ENCODE data around the gene TNPO2.

Gene TNPO2

DNA sequence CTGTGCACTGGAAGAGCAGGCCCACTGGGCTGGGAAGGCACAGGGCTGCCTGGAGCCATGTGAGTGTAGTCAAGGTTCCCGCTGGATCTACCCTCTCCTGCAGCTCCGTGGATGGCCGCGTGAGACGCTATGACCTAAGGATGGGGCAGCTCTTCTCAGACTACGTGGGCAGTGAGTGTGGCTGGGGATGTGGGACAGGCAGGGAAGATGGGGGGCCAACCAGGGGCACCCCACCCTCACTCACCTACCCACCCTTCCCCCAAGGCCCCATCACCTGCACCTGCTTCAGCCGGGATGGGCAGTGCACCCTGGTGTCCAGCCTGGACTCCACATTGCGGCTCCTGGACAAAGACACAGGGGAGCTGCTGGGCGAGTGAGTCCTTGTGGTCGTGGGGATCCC is 51.0 kb downstream of the TNPO2 start:
- DNase-seq = no peak

GRCh38 chr19:12670159-12670928 is 53.4 kb downstream of the TNPO2 start:
- DNase-seq = no peak

- DNase-seq = peak; percentile 82
These were observed 54.2 kb downstream of the TNPO2 start for GRCh38 chr19:12669270-12670158.

DNA sequence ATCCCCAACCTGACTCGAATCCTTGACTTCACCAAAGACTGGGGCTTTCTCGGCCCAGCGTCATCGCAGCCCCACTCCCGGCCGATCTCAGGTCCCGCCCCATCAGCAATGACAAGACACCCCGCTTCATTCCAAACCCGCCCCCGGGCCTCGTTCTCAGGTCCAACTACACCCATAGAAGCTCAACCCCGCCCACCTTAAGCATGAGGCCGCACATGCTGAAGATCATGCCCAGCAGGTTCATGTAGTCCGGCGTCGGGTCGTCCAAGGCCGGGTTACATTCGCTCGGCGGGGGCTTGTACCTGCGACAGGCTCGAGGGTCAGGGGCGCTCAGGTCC is 54.8 kb downstream of the TNPO2 start:
- no peak for DNase-seq

DNA sequence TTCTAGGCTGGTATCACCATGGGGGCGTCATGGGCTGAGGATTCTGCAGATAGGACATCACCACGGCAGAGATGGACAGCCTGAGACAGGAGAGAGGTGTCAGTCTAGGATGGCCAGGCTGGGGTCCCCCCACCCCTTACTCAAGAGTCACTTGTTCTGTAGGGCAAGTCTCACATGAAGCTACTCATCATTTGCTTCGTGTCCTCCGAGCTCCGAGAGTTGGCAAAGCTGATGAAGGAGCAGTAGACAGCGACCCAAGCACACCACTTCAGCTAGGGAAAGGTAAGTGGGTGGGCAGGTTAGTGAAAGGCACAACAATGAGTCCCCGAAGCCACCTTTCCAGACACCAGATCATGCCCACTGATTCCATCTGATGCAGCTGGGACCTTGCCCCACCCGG is 55.4 kb downstream of the TNPO2 start:
- DNase-seq = no peak

GRCh38 chr19:12667731-12668302 is 55.9 kb downstream of the TNPO2 start:
- no peak for DNase-seq

- peak; percentile 63 for DNase-seq
These were observed 57.3 kb downstream of the TNPO2 start, which contains the start of the genes MAN2B1 and WDR83 for GRCh38 chr19:12666265-12667048. Gene MAN2B1 (minus strand): TSS chr19:12666742. CDS start chr19:12666701, 41 bp downstream. Gene WDR83 (plus strand): TSS chr19:12666807. CDS start chr19:12669791, 2,984 bp downstream.

DNA sequence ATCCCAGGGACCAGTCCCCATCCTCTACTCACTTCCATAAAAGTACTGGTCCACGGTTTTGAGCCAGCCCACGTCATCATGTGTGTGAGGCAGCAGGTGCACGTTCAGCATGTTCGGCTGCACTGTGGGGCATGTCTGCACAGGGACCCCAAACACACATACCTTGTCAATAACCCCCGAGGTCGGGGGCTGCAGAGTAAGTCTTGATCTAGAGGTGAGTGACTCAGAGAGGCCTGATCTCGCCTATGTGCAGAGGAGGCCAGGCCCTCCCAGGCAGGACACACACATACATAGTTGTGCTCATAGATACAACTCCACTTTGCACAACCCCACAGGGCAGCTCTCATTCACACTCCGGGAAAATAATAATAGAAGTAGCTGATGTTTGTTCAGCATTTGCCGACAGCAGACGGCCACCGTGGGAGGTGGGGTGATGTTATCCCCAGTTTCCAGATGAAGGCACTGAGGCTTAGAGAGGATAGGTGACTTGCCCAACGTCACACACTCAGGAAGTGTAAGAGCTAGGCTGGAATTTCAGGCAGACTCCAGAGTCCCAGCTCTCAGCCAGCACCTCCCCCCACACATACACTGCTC is 58.0 kb downstream of the TNPO2 start:
- DNase-seq = no peak

DNA sequence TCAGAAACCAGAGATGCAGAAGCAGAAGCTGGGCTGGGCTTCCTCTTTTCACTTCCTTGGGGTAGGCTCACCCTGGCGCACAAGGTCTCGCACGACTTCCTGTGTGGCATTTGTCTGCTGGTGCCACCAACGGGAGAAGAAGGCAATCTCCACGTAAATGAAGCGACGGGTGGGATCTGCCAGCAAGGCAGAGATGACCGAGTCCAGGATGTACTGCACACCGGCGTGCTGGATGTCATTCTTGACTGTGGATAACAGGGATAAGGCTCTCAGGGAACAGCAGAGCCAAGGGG is 58.5 kb downstream of the TNPO2 start:
- DNase-seq = no peak

DNA sequence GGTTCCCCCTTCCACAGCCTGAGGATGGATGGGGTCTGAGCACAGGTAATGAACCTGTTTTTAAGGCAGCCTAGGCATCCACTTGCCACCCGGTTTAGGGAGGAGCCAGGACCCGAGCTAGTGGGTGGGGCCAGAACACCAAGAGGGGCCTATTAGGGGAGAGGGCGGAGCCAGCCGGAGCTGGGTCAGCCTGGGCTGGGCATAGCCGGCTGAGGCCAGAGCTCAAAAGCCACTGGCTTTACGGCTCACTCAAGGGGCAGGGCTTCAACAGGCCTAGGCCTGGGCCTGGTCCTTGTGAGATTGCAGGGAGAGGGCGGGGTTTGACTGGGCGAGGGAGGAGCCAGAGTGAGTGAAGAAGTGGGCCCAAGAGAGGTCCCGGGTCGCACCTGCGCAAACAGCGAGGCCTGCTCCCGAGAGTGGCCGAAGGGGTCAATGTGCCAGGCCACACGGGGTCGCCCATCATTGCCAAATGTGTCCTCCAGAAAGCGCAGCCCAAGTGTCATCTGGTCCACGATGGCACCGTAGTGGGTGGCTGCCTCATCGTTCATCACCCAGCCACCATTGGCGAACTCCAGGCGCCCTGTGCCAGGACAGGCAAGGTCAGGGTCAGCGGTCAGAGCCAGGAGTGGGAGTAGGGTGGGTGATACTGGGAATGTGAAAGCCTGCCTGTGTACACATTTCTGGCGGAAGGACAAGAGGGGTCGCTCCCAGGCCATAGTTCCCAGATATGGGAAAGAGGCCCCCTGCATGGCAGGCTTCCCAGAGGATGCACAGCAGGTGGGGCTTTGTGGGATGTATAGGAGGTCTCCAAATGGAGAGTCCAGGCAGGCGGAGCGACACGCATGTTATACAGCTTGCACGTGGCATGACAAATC is 59.1 kb downstream of the TNPO2 start:
- no peak for DNase-seq

DNA sequence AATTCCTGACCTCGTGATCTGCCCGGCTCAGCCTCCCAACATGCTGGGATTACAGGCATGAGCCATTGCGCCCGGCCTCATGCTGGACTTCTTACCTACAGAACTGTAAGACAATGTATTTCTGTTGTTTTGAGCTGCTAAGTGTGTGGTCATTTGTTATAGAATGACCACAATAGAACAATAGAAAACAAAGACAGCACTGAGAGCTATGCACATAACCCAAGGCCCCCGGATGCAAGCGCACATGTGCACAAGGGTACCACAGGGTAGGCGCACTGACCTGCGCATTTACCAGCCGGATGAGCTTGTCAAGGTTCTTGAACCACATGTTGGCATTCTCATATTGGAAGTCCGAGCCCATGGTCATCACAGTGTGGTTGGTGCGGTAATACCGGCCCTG is 62.8 kb downstream of the TNPO2 start:
- no peak for DNase-seq

DNA sequence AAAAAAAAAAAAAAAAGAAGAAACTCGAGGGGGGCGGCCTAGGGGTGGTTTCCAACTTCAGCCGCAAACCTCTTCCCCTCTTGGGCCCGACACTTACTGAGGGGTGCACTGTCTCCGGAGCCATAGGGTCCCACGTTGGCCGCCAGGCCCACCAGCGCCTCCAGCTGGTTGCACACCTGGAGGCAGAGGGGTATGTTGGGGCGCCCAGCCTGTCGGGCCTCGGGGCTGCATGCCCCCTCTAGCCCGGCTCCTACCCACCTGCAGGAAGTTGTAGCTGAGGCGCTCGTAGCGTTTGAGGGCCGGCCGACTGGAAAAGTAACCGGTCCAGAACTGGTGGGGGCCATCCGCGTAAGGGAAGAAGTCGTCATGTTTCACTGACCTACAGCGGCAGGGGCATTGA is 65.8 kb downstream of the TNPO2 start:
- no peak for DNase-seq

DNA sequence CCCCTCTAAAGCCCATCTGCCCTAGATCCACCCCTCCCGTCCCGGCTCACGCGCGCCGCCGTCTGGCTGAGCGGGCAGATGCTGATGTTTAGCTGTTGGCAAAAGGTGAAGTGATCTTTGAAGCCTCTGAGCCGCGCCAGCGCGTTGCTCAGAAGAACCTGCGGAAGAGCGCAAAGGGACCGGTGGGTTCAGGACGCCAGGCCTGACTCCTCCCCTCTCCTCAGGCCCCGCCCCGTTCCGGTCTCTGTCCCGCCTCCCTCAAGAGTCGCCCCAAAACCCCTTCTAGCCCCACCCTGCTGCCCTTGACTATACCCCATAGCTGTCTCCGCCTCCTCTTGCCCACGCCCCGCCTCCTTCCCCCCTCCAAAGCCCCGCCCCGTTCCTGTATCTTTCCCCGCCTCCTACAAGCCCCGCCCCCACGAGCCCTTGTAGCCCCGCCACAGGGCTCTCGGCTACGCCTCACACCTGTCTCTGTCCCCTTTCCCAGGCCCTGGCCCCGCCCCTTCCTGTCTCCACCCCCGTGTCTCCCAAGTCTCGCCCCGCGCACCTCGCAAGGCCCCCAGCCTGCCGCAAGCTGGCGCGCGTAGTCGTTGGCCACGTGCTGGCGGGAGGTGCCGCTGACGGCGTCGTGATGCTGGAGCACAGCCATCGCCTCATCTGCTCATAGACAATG is 66.7 kb downstream of the TNPO2 start:
- no peak for DNase-seq

DNA sequence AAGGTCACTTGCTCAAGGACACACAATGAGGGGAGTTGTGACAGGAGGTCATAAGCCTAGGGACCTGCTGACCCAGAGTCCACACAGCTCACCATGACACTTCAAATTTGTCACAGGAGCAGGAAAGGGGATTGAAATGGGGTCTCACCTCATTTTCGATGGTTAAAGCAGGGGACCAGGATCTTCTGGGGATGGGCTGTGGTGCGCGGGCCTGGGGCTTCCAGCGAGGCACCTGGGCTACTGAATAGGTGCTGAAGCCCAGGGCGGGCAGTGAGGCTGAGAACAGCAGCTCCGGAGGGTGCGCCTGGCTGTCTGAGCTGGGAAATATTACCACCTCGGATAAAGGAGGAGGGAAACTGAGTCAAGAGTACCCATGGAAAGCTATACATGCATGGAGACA is 68.2 kb downstream of the TNPO2 start:
- DNase-seq = no peak

- DNase-seq = no peak
These were observed 71.5 kb downstream of the TNPO2 start for GRCh38 chr19:12652219-12652618.

- DNase-seq = no peak
These were observed 73.8 kb downstream of the TNPO2 start for GRCh38 chr19:12649941-12650340.
